Measurements from ENCODE around the gene ZBED6.

Gene ZBED6

DNA sequence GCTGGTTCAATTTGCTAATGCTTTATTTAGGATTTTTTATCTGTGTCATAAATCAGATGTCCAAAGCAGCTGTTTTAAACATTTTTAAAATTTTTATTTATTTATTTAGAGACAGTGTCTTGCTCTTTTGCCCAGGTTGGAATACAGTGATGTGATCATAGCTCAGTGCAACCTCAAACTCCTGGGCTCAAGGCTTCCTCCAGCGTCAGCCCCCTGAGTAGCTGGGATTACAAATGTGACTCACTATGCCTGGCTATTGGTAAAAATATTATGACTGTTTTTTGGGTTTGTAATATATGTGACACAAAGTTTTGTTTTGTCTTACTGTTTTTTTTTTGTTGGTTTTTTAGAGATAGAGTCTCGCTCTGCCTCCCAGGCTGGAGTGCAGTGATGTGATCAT is 11.8 kb downstream of the ZBED6 start:
- DNase-seq (ENCODE audit: low spot score) = no peak
- in situ Hi-C loops (cut with MboI; ENCODE audit: low sequenced_read_pairs, unreplicated experiment) = no loop called here
- TF ChIP-seq, protein P1, sequence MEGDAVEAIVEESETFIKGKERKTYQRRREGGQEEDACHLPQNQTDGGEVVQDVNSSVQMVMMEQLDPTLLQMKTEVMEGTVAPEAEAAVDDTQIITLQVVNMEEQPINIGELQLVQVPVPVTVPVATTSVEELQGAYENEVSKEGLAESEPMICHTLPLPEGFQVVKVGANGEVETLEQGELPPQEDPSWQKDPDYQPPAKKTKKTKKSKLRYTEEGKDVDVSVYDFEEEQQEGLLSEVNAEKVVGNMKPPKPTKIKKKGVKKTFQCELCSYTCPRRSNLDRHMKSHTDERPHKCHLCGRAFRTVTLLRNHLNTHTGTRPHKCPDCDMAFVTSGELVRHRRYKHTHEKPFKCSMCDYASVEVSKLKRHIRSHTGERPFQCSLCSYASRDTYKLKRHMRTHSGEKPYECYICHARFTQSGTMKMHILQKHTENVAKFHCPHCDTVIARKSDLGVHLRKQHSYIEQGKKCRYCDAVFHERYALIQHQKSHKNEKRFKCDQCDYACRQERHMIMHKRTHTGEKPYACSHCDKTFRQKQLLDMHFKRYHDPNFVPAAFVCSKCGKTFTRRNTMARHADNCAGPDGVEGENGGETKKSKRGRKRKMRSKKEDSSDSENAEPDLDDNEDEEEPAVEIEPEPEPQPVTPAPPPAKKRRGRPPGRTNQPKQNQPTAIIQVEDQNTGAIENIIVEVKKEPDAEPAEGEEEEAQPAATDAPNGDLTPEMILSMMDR (IDR thresholded peaks at IDR 0.05; ENCODE audit: borderline replicate concordance, control extremely low read depth, extremely low read depth, insufficient read depth, missing control alignments) = no peak

DNA sequence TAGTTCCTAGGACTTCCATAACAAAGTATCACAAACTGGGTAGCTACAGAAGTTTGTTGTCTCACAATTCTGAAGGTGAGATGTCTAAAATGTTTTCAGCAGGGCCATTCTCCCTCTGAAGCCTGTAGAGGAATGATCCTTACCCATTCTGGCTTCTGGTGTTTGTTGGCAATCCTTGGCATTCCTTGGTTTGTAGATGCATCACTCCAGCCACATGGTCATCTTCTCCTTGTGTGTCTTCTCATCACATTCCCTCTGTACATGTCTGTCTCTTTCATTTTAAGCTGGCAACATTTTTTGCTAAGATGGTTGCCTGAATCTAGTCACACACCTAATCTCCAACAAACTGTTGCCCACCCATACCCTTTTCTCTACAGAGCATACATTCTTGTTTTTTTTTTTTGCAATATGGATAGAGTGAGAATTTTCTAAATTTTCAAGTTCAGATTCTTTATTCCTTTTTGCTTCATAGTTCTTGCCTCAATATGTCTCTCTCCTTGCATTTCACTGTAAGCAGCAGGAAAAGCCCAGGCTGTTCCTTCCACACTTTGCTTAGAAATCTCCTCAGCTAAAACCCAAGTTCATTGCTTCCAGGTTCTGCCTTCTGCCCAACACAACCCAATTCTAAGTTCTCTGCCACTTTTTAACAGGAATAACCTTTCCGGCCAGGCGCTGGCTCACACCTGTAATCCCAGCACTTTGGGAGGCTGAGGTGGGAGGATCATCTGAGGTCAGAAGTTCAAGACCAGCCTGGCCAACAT is 18.3 kb downstream of the ZBED6 start:
- in situ Hi-C loops (cut with MboI; ENCODE audit: low sequenced_read_pairs, unreplicated experiment) = no loop called here
- DNase-seq (ENCODE audit: low spot score) = no peak
- TF ChIP-seq, protein P1 (IDR thresholded peaks at IDR 0.05; ENCODE audit: borderline replicate concordance, control extremely low read depth, extremely low read depth, insufficient read depth, missing control alignments) = no peak

DNA sequence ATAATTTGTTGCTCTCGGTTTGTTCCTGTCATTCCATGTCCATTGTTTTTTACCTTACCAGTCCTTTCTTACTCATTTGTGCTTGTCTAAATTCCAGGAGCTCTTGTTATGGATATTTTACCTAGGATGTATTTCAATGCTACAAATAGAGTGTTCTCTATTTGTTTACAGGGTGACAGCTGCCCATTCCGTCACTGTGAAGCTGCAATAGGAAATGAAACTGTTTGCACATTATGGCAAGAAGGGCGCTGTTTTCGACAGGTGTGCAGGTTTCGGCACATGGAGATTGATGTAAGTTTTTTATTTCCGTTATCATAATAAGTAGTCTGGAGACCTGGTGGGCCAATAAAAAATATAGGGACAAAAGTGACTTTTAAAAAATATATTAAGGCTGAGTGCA is 23.0 kb downstream of the ZBED6 start:
- TF ChIP-seq, protein P1 (IDR thresholded peaks at IDR 0.05; ENCODE audit: borderline replicate concordance, control extremely low read depth, extremely low read depth, insufficient read depth, missing control alignments) = no peak
- DNase-seq (ENCODE audit: low spot score) = no peak
- in situ Hi-C loops (cut with MboI; ENCODE audit: low sequenced_read_pairs, unreplicated experiment) = no loop called here

DNA sequence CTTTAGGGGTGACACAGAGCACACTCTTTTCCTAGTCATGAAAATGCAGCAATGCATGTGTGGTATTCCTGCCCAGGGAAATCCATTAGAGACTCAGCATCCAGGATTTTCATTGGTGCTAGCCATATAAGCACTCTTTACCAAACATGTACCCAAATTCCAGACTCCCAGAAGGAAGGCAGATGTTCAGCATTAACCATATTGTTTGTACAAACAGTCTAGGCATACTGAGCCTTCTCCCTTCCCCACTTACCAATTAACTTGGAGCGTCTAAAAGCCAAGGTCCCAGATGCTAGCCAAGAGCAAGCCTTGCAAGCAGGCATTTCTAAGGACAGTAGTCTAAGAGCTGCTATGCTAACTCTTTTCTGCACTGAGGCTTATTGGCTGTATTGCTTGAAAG is 27.9 kb downstream of the ZBED6 start:
- TF ChIP-seq, protein P1 (IDR thresholded peaks at IDR 0.05; ENCODE audit: borderline replicate concordance, control extremely low read depth, extremely low read depth, insufficient read depth, missing control alignments) = no peak
- DNase-seq (ENCODE audit: low spot score) = no peak
- in situ Hi-C loops (cut with MboI; ENCODE audit: low sequenced_read_pairs, unreplicated experiment) = no loop called here

DNA sequence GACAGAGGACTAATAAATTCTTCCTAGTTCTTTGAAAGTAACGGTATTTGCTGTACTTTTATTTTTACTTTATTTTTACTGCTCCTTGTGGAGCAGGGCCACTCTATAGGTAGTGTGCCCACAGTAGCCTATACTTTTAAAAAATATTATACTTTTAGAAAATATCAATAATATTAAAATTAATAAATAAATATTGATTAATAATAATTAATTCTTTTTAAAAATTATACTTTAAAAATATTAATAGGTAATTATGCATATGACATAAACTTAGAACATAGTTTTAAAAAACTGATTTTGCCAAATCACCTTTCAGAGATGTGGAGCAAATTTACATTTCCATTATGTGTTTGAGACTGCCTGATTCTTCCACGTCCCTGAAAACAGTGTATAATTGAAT is 30.8 kb downstream of the ZBED6 start:
- TF ChIP-seq, protein P1 (IDR thresholded peaks at IDR 0.05; ENCODE audit: borderline replicate concordance, control extremely low read depth, extremely low read depth, insufficient read depth, missing control alignments) = no peak
- no peak for DNase-seq (ENCODE audit: low spot score)
- in situ Hi-C loops (cut with MboI; ENCODE audit: low sequenced_read_pairs, unreplicated experiment) = no loop called here

DNA sequence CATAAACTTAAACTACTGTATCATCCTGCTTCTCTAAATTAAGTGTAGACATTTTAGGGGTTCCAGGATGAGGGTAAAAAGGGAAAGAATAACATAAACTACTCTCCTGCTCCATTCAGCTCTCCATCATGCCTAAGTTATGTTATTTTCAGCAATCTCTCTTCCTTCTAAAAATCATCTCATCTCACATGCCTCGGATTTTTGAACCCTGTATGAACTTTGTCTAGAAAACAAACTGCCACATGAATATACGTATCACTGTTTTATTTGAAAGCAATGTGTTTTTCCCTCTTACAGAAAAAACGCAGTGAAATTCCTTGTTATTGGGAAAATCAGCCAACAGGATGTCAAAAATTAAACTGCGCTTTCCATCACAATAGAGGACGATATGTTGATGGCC is 32.6 kb downstream of the ZBED6 start:
- TF ChIP-seq, protein P1 (IDR thresholded peaks at IDR 0.05; ENCODE audit: borderline replicate concordance, control extremely low read depth, extremely low read depth, insufficient read depth, missing control alignments) = no peak
- no peak for DNase-seq (ENCODE audit: low spot score)
- in situ Hi-C loops (cut with MboI; ENCODE audit: low sequenced_read_pairs, unreplicated experiment) = no loop called here
